GM12878 (cell line): ENCODE measurements around the gene ARL3. TPM values are rescaled to one million over a fixed set of nuclear protein-coding genes. Genes with fewer than 3 reads are reported as not detected.

Experiments used
- BRCA1 ChIP-seq: IDR thresholded peaks from 2 replicates; pipeline ENCODE4 v1.6.1; 2011; ENCODE audit warnings: low read depth, low read length, improper control_type of control experiment
- CBX5 ChIP-seq: sonication (generic); IDR thresholded peaks from 2 replicates; pipeline ENCODE4 v1.6.1; 2016; ENCODE audit warnings: low read depth, moderate library complexity, mild to moderate bottlenecking, inconsistent platforms
- GABPA ChIP-seq: IDR thresholded peaks from 2 replicates; pipeline ENCODE4 v1.6.1; 2014; ENCODE audit warnings: antibody characterized with exemption, low read depth, mild to moderate bottlenecking, inconsistent platforms
- IKZF2 ChIP-seq, 2 experiments: fragments of 450-650 bp; IDR thresholded peaks; 2 replicates each; pipeline ENCODE4 v1.6.1; 2017; ENCODE audit warnings: mild to moderate bottlenecking in 2 of 2, moderate library complexity in 2 of 2
- IRF4 ChIP-seq: IDR thresholded peaks from 2 replicates; pipeline ENCODE4 v1.6.1; 2011; ENCODE audit warnings: low read depth, low read length
- MEF2B ChIP-seq: fragments of 450-650 bp; IDR thresholded peaks from 2 replicates; pipeline ENCODE4 v1.6.1; 2018; ENCODE audit warnings: mild to moderate bottlenecking, moderate library complexity; ENCODE audit not compliant: partially characterized antibody, poor library complexity, severe bottlenecking
- NFIC ChIP-seq: IDR thresholded peaks from 2 replicates; pipeline ENCODE4 v1.6.1; 2012; ENCODE audit warnings: low read depth, mild to moderate bottlenecking, inconsistent platforms, low read length, moderate library complexity
- POLR2A ChIP-seq: IDR thresholded peaks from 2 replicates; pipeline ENCODE4 v1.6.1; 2011; ENCODE audit warnings: low read depth, mild to moderate bottlenecking, low read length
- RB1 ChIP-seq: fragments of 450-650 bp; formaldehyde crosslinking; IDR thresholded peaks from 2 replicates; pipeline ENCODE4 v1.6.1; 2017; ENCODE audit warnings: mild to moderate bottlenecking, borderline replicate concordance
- RUNX3 ChIP-seq: IDR thresholded peaks from 2 replicates; pipeline ENCODE4 v1.6.1; 2012; ENCODE audit warnings: low read length, inconsistent platforms
- SPI1 ChIP-seq: IDR thresholded peaks from 2 replicates; pipeline ENCODE4 v1.6.1; 2011; ENCODE audit warnings: low read depth, mild to moderate bottlenecking, low read length, moderate library complexity, borderline replicate concordance; ENCODE audit not compliant: insufficient read depth
- SREBF2 ChIP-seq: IDR thresholded peaks from 2 replicates; pipeline ENCODE4 v1.6.1; 2012; ENCODE audit warnings: mild to moderate bottlenecking, low read length
- STAT1 ChIP-seq: fragments of 450-650 bp; conservative IDR thresholded peaks from 2 replicates; pipeline ENCODE4 v1.6.1; 2014; ENCODE audit warnings: antibody characterized with exemption, mild to moderate bottlenecking
- STAT3 ChIP-seq: IDR thresholded peaks from 2 replicates; pipeline ENCODE4 v1.6.1; 2011; ENCODE audit warnings: low read depth, low read length, improper control_type of control experiment
- TCF7 ChIP-seq: IDR thresholded peaks from 2 replicates; pipeline ENCODE4 v1.6.1; 2014; ENCODE audit warnings: antibody characterized with exemption, borderline replicate concordance
- WRNIP1 ChIP-seq: IDR thresholded peaks from 2 replicates; pipeline ENCODE4 v1.6.1; 2011; ENCODE audit warnings: low read depth, low read length, improper control_type of control experiment, borderline replicate concordance
- ZBTB11 ChIP-seq: fragments of 450-650 bp; formaldehyde crosslinking; IDR thresholded peaks from 2 replicates; pipeline ENCODE4 v1.5.0; 2022; ENCODE audit warnings: mild to moderate bottlenecking, missing genetic modification characterization
- ZNF384 ChIP-seq: IDR thresholded peaks from 2 replicates; pipeline ENCODE4 v1.6.1; 2012; ENCODE audit warnings: low read depth, mild to moderate bottlenecking, low read length, improper control_type of control experiment, borderline replicate concordance
- polyA plus RNA-seq, 11 experiments: library from polyadenylated mRNA; depleted of rRNA in 4 of 11; unstranded in 6 of 11; stranded (reverse) in 5 of 11; fragments of >200 nt; fragmentation: Nextera tagmentation in 4 of 11; fragmentation: Illumina TruSeq in 1 of 11; extraction: Ambion mirVana in 4 of 11; extraction: Trizol in 1 of 11; gene quantifications; 1 replicate in 1 of 11; 2 replicates in 10 of 11; pipeline versions ENCODE4 v1.2.1 to v1.2.3, GENCODE V29; 2011 to 2016; ENCODE audit warnings: inconsistent platforms in 2 of 11, missing spikeins in 2 of 11, low read depth in 1 of 11
- total RNA-seq, 4 experiments: library from RNA; depleted of rRNA in 3 of 4; stranded (reverse); fragments of >200 nt in 3 of 4; fragmentation: Illumina TruSeq in 1 of 4; extraction: Trizol in 1 of 4; gene quantifications; 2 replicates each; pipeline versions ENCODE4 v1.2.1 to v1.2.3, GENCODE V29; 2013 to 2021
- TF ChIP-seq, protein P1 (sequence below), 3 experiments: IDR thresholded peaks in 2 of 3; conservative IDR thresholded peaks in 1 of 3; 2 replicates each; pipeline ENCODE4 v1.5.1; 2011; ENCODE audit warnings: low read depth in 3 of 3, low read length in 3 of 3, mild to moderate bottlenecking in 3 of 3, control low read depth in 2 of 3, moderate library complexity in 2 of 3, inconsistent platforms in 1 of 3, mixed read lengths in 1 of 3; ENCODE audit not compliant: control insufficient read depth in 2 of 3, insufficient read depth in 1 of 3; ENCODE audit errors: extremely low read depth in 1 of 3
- TF ChIP-seq, protein P2 (sequence below): fragments of 450-650 bp; IDR thresholded peaks from 2 replicates; pipeline ENCODE4 v1.6.1; 2018; ENCODE audit warnings: mild to moderate bottlenecking, low read depth, moderate library complexity; ENCODE audit not compliant: partially characterized antibody
- TF ChIP-seq, protein P3 (sequence below): fragments of 150-350 bp; IDR thresholded peaks from 2 replicates; pipeline ENCODE4 v1.6.1; 2014; ENCODE audit warnings: mild to moderate bottlenecking, low read depth, low read length

ARL3 gene
- total and polyA plus RNA-seq, 10 of the 15 experiments (the other 5 are each of a cell fraction or from before 2014, with no cell fraction given): 4.9 to 26.1 (median 11.0) TPM

DNA sequence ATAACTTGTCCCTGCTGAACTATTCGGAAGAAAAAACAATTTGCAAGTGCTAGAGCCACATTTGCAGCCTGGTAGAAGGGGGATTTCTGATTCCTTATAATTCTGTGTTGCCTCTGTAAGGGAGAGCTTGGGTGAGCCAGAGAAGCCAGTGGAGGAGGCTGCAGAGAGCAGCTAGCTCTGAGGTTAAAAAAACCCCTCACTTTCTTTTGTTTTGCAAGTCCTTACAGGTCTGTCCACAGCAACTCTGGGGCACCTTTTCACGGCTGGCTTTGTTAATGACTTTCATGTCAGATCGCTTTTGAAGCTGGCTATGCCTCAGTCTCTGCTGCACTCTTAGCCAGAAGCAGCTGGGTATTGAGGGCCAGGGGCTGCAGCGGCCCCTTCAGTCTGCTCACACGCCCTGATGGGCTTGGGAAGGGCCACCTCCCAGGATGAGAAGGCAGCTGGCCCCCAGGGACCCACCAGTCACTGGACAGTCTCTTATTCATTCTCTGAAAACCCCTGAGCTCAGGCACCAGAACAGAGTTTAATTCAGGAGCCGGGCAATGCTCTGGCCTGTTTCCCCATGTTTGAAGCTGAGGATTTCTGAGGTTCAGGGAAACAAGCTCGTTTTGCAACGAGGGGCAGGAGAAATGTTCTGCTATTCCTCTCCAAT, 39.1 kb downstream of the ARL3 start (continued):
- TF ChIP-seq, protein P1, sequence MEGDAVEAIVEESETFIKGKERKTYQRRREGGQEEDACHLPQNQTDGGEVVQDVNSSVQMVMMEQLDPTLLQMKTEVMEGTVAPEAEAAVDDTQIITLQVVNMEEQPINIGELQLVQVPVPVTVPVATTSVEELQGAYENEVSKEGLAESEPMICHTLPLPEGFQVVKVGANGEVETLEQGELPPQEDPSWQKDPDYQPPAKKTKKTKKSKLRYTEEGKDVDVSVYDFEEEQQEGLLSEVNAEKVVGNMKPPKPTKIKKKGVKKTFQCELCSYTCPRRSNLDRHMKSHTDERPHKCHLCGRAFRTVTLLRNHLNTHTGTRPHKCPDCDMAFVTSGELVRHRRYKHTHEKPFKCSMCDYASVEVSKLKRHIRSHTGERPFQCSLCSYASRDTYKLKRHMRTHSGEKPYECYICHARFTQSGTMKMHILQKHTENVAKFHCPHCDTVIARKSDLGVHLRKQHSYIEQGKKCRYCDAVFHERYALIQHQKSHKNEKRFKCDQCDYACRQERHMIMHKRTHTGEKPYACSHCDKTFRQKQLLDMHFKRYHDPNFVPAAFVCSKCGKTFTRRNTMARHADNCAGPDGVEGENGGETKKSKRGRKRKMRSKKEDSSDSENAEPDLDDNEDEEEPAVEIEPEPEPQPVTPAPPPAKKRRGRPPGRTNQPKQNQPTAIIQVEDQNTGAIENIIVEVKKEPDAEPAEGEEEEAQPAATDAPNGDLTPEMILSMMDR (IDR thresholded peaks at IDR 0.05 in 2 of 3, conservative IDR thresholded peaks at IDR 0.05 in 1 of 3; ENCODE audit: control insufficient read depth in 2 of 3, extremely low read depth in 1 of 3, insufficient read depth in 1 of 3, low read depth in 3 of 3, low read length in 3 of 3): 0 out of 6 replicates have a peak, but pooled peaks of 1 of the 3 experiments have one; percentile 3
- TF ChIP-seq RUNX3 (peak; percentile 47; the same call in 1 of the 2 replicates), STAT3 (no peak), SREBF2 (no peak), TCF7 (no peak), RB1 (no peak), ZBTB11 (CRISPR knock-in tag) (no peak), ZNF384 (no peak), SPI1 (no peak), MEF2B (peak; percentile 57), NFIC (peak; percentile 24; the same call in 1 of the 2 replicates), IKZF2 (IDR thresholded peaks at IDR 0.05) (peak in 1 of 2 experiments; percentile 19; a peak in 2 of 4 replicates), POLR2A (0 out of 2 replicates have a peak, but pooled peaks have one; percentile 28), WRNIP1 (no peak), BRCA1 (no peak), STAT1 (no peak), IRF4 (no peak), CBX5 (no peak), GABPA (no peak)
- TF ChIP-seq, protein P2, sequence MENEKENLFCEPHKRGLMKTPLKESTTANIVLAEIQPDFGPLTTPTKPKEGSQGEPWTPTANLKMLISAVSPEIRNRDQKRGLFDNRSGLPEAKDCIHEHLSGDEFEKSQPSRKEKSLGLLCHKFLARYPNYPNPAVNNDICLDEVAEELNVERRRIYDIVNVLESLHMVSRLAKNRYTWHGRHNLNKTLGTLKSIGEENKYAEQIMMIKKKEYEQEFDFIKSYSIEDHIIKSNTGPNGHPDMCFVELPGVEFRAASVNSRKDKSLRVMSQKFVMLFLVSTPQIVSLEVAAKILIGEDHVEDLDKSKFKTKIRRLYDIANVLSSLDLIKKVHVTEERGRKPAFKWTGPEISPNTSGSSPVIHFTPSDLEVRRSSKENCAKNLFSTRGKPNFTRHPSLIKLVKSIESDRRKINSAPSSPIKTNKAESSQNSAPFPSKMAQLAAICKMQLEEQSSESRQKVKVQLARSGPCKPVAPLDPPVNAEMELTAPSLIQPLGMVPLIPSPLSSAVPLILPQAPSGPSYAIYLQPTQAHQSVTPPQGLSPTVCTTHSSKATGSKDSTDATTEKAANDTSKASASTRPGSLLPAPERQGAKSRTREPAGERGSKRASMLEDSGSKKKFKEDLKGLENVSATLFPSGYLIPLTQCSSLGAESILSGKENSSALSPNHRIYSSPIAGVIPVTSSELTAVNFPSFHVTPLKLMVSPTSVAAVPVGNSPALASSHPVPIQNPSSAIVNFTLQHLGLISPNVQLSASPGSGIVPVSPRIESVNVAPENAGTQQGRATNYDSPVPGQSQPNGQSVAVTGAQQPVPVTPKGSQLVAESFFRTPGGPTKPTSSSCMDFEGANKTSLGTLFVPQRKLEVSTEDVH: no peak
- TF ChIP-seq, protein P3, sequence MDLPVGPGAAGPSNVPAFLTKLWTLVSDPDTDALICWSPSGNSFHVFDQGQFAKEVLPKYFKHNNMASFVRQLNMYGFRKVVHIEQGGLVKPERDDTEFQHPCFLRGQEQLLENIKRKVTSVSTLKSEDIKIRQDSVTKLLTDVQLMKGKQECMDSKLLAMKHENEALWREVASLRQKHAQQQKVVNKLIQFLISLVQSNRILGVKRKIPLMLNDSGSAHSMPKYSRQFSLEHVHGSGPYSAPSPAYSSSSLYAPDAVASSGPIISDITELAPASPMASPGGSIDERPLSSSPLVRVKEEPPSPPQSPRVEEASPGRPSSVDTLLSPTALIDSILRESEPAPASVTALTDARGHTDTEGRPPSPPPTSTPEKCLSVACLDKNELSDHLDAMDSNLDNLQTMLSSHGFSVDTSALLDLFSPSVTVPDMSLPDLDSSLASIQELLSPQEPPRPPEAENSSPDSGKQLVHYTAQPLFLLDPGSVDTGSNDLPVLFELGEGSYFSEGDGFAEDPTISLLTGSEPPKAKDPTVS: no peak
